ENCODE measurements around the gene USP5. TPM values are rescaled to one million over a fixed set of nuclear protein-coding genes. Genes with fewer than 3 reads are reported as not detected.

The USP5 gene
- total RNA-seq, 1 donor from 2014 or later = 172 TPM

GRCh38 chr12:6819106-6820030, 32.6 kb upstream of the USP5 start:
- H3K4me3 Mint-ChIP-seq = peak overlapping the region; percentile 87
- peaks cover 70% of the 10 kb centered on the region for H3K4me1 Mint-ChIP-seq
- H3K9me3 Mint-ChIP-seq = no peaks in the 10 kb centered on the region
- TF ChIP-seq CTCF (conservative IDR thresholded peaks at IDR 0.05) = no peak
- peaks cover 3% of the 10 kb centered on the region for H3K36me3 Mint-ChIP-seq (ENCODE audit: low read depth)
- peak overlapping the region; percentile 84 for H3K27ac Mint-ChIP-seq (ENCODE audit: unreplicated experiment)
- DNase-seq (ENCODE audit: low read depth, low spot score) = no peak
- no peaks in the 10 kb centered on the region for H3K27me3 Mint-ChIP-seq (ENCODE audit: low read depth)

GRCh38 chr12:6820166-6820565, 31.8 kb upstream of the USP5 start:
- no peaks in the 10 kb centered on the region for H3K9me3 Mint-ChIP-seq
- peak overlapping the region; percentile 98 for H3K27ac Mint-ChIP-seq (ENCODE audit: unreplicated experiment)
- H3K4me3 Mint-ChIP-seq = peak overlapping the region; percentile 87
- H3K36me3 Mint-ChIP-seq (ENCODE audit: low read depth) = peaks cover 6% of the 10 kb centered on the region
- no peak for TF ChIP-seq CTCF (conservative IDR thresholded peaks at IDR 0.05)
- DNase-seq (ENCODE audit: low read depth, low spot score) = no peak
- H3K4me1 Mint-ChIP-seq = peaks cover 75% of the 10 kb centered on the region
- peaks cover 2% of the 10 kb centered on the region for H3K27me3 Mint-ChIP-seq (ENCODE audit: low read depth)

- H3K4me1 Mint-ChIP-seq = peaks cover 73% of the 10 kb centered on the region
- no peaks in the 10 kb centered on the region for H3K9me3 Mint-ChIP-seq
- TF ChIP-seq CTCF (conservative IDR thresholded peaks at IDR 0.05) = no peak
- peak within 1 kb of the TSS; percentile 98 for H3K27ac Mint-ChIP-seq (ENCODE audit: unreplicated experiment)
- peaks cover 6% of the 10 kb centered on the region for H3K27me3 Mint-ChIP-seq (ENCODE audit: low read depth)
- peak; percentile 68 for DNase-seq (ENCODE audit: low read depth, low spot score)
- peak within 1 kb of the TSS; percentile 87 for H3K4me3 Mint-ChIP-seq
- peaks cover 6% of the 10 kb centered on the region for H3K36me3 Mint-ChIP-seq (ENCODE audit: low read depth)
These were observed 30.1 kb upstream of the USP5 start, which contains the start of gene GPR162 for GRCh38 chr12:6821591-6822425. Gene GPR162 (plus strand): TSS chr12:6821821. CDS start chr12:6823899, 2,078 bp downstream.

- H3K27me3 Mint-ChIP-seq (ENCODE audit: low read depth) = peaks cover 9% of the 10 kb centered on the region
- peaks cover 76% of the 10 kb centered on the region for H3K4me1 Mint-ChIP-seq
- no peak for DNase-seq (ENCODE audit: low read depth, low spot score)
These were observed 29.4 kb upstream of the USP5 start for GRCh38 chr12:6822426-6823135.

More at GRCh38 chr12:6822426-6823135, 29.4 kb upstream of the USP5 start:
- H3K4me3 Mint-ChIP-seq = peak overlapping the region; percentile 87
- no peaks in the 10 kb centered on the region for H3K9me3 Mint-ChIP-seq
- no peak for TF ChIP-seq CTCF (conservative IDR thresholded peaks at IDR 0.05)
- no peak overlapping the region for H3K27ac Mint-ChIP-seq (ENCODE audit: unreplicated experiment)
- H3K36me3 Mint-ChIP-seq (ENCODE audit: low read depth) = peaks cover 6% of the 10 kb centered on the region

Measured in neural crest cell (in vitro differentiated cells).